OCI-LY1 (cell line): ENCODE results near the gene ITK.

Source experiments
- H2AFZ ChIP-seq: fragments of 200-600 bp; sonication (generic), shearing (Covaris generic); 2 replicates; pipeline ENCODE4 v1.6.0; 2014; ENCODE audit warnings: antibody characterized with exemption, mild to moderate bottlenecking, low read length
- H3F3A ChIP-seq: fragments of 200-600 bp; sonication (generic), shearing (Covaris generic); 2 replicates; pipeline ENCODE4 v1.6.0; 2014; ENCODE audit warnings: mild to moderate bottlenecking, antibody characterized with exemption, low read length, moderate library complexity; ENCODE audit not compliant: insufficient read depth
- H3K27ac ChIP-seq: fragments of 200-600 bp; sonication (generic); 2 replicates; pipeline ENCODE4 v1.5.1; 2014; ENCODE audit warnings: low read length, mixed run types, mild to moderate bottlenecking, low read depth; ENCODE audit not compliant: poor library complexity, severe bottlenecking
- H3K27me3 ChIP-seq: fragments of 200-600 bp; sonication (generic); 2 replicates; pipeline ENCODE4 v1.6.0; 2014; ENCODE audit warnings: antibody characterized with exemption, mild to moderate bottlenecking, low read length, moderate library complexity; ENCODE audit not compliant: insufficient read depth
- H3K36me3 ChIP-seq: fragments of 200-600 bp; sonication (generic); 2 replicates; pipeline ENCODE4 v1.6.1; 2014; ENCODE audit warnings: mild to moderate bottlenecking, antibody characterized with exemption, low read length, moderate library complexity, mixed read lengths; ENCODE audit not compliant: insufficient read depth
- H3K4me1 ChIP-seq: fragments of 200-600 bp; sonication (generic); 2 replicates; pipeline ENCODE4 v1.5.1; 2014; ENCODE audit warnings: mild to moderate bottlenecking, low read length, moderate library complexity; ENCODE audit not compliant: insufficient read depth, severe bottlenecking
- H3K4me2 ChIP-seq: fragments of 200-600 bp; sonication (generic), shearing (Covaris generic); 2 replicates; pipeline ENCODE4 v1.6.1; 2014; ENCODE audit warnings: low read length
- H3K4me3 ChIP-seq: fragments of 200-600 bp; sonication (generic); 2 replicates; pipeline ENCODE4 v1.5.1; 2014; ENCODE audit warnings: low read length, low read depth, mild to moderate bottlenecking, mixed read lengths; ENCODE audit not compliant: poor library complexity, severe bottlenecking
- H3K79me2 ChIP-seq: fragments of 200-600 bp; shearing (Covaris generic); 2 replicates; pipeline ENCODE4 v1.6.1; 2016; ENCODE audit warnings: mixed run types, low read length, mixed read lengths; ENCODE audit not compliant: insufficient read depth
- H3K9ac ChIP-seq: fragments of 200-600 bp; sonication (generic), shearing (Covaris generic); 2 replicates; pipeline ENCODE4 v1.6.1; 2014; ENCODE audit warnings: mild to moderate bottlenecking, low read length, mixed read lengths
- H3K9me2 ChIP-seq: fragments of 200-600 bp; sonication (generic), shearing (Covaris generic); 2 replicates; pipeline ENCODE4 v1.6.1; 2014; ENCODE audit warnings: low read depth, mild to moderate bottlenecking, low read length, mixed read lengths
- H3K9me3 ChIP-seq: fragments of 200-600 bp; shearing (Covaris generic); 2 replicates; pipeline ENCODE4 v1.6.1; 2014; ENCODE audit warnings: low read length, mixed read lengths
- H4K20me1 ChIP-seq: fragments of 200-600 bp; sonication (generic), shearing (Covaris generic); 2 replicates; pipeline ENCODE4 v1.6.0; 2016; ENCODE audit warnings: mild to moderate bottlenecking, low read length; ENCODE audit not compliant: insufficient read depth
- CTCF ChIP-seq: fragments of 200-600 bp; sonication (generic), shearing (Covaris generic); IDR thresholded peaks from 2 replicates; pipeline ENCODE4 v1.5.1; 2017; ENCODE audit warnings: mild to moderate bottlenecking, antibody characterized with exemption, low read length, moderate library complexity, mixed read lengths
- EZH2 ChIP-seq: fragments of 200-600 bp; sonication (generic), shearing (Covaris generic); IDR thresholded peaks from 2 replicates; pipeline ENCODE4 v1.8.0; 2017; ENCODE audit warnings: borderline replicate concordance, mixed run types, mild to moderate bottlenecking, antibody characterized with exemption, low read length, moderate library complexity, mixed read lengths

Gene ITK

GRCh38 chr5:157230610-157231009, 50.0 kb downstream of the ITK start:
- no peak overlapping the region for H3K9ac ChIP-seq
- no peak overlapping the region for H3K4me3 ChIP-seq
- H3K79me2 ChIP-seq, result no peaks in the 10 kb centered on the region
- no peak overlapping the region for H2AFZ ChIP-seq
- H3K27ac ChIP-seq, result no peak overlapping the region
- no peak overlapping the region for H3K4me2 ChIP-seq
- H3K9me3 ChIP-seq, result no peaks in the 10 kb centered on the region
- no peaks in the 10 kb centered on the region; the same call in 1 of the 2 replicates for H3K9me2 ChIP-seq
- no peaks in the 10 kb centered on the region for H4K20me1 ChIP-seq
- H3K36me3 ChIP-seq, result peaks cover 70% of the 10 kb centered on the region
- H3F3A ChIP-seq, result no peaks in the 10 kb centered on the region
- no peaks in the 10 kb centered on the region for H3K27me3 ChIP-seq
- TF ChIP-seq EZH2 (no peak), CTCF (no peak)
- H3K4me1 ChIP-seq, result no peaks in the 10 kb centered on the region

DNA sequence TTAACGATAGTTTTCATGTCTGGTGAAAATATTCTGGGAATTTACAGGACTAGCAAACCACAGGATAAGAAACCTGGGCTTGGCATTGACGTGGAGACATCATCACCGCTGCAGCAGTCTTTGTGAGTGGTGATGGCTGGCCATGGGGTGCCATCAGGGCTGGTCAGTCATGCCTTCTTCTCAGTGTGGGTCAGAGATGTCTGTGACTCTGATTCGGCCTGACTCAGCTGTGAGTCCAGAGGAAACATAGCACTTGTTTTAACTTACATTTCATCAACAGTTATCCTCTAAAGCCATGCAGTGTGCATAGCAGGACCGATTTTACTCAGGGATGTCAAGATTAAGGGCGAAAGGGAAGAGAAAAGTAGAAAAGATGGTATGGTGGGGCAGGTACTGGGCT, 52.1 kb downstream of the ITK start:
- H3K4me2 ChIP-seq, result no peak overlapping the region
- no peaks in the 10 kb centered on the region for H3K27me3 ChIP-seq
- no peaks in the 10 kb centered on the region for H3K4me1 ChIP-seq
- H3K36me3 ChIP-seq, result peaks cover 75% of the 10 kb centered on the region
- no peak overlapping the region for H3K4me3 ChIP-seq
- H3K9me3 ChIP-seq, result no peaks in the 10 kb centered on the region
- no peak overlapping the region for H2AFZ ChIP-seq
- no peaks in the 10 kb centered on the region for H3K79me2 ChIP-seq
- no peaks in the 10 kb centered on the region; the same call in 1 of the 2 replicates for H3K9me2 ChIP-seq
- no peak overlapping the region for H3K9ac ChIP-seq
- no peaks in the 10 kb centered on the region for H3F3A ChIP-seq
- TF ChIP-seq EZH2, result no peak
- no peak for TF ChIP-seq CTCF
- H4K20me1 ChIP-seq, result no peaks in the 10 kb centered on the region
- no peak overlapping the region for H3K27ac ChIP-seq

GRCh38 chr5:157233515-157233914, 52.9 kb downstream of the ITK start:
- H3K9me3 ChIP-seq, result no peaks in the 10 kb centered on the region
- no peaks in the 10 kb centered on the region for H4K20me1 ChIP-seq
- TF ChIP-seq CTCF (no peak), EZH2 (no peak)
- peaks cover 77% of the 10 kb centered on the region for H3K36me3 ChIP-seq
- H3K9me2 ChIP-seq, result no peaks in the 10 kb centered on the region; the same call in 1 of the 2 replicates
- no peak overlapping the region for H2AFZ ChIP-seq
- H3K9ac ChIP-seq, result no peak overlapping the region
- H3K27me3 ChIP-seq, result no peaks in the 10 kb centered on the region
- H3K27ac ChIP-seq, result no peak overlapping the region
- H3F3A ChIP-seq, result no peaks in the 10 kb centered on the region
- no peaks in the 10 kb centered on the region for H3K4me1 ChIP-seq
- H3K79me2 ChIP-seq, result no peaks in the 10 kb centered on the region
- no peak overlapping the region for H3K4me3 ChIP-seq
- no peak overlapping the region for H3K4me2 ChIP-seq
